ENCODE data around the gene CCDC12. TPM values are rescaled to one million over a fixed set of nuclear protein-coding genes. Genes with fewer than 3 reads are reported as not detected.

The CCDC12 gene
- total RNA-seq, 1 donor from 2014 or later = 36.3 TPM

GRCh38 chr3:46977811-46978195 lies 1.3 kb upstream of the CCDC12 start:
- DNase-seq (ENCODE audit: low spot score) = no peak
- H3K27ac Mint-ChIP-seq (ENCODE audit: unreplicated experiment) = peak overlapping the region; percentile 84
- no peaks in the 10 kb centered on the region for H3K36me3 Mint-ChIP-seq (ENCODE audit: low read depth, unreplicated experiment)
- H3K9me3 Mint-ChIP-seq (ENCODE audit: unreplicated experiment) = no peaks in the 10 kb centered on the region
- peaks cover 45% of the 10 kb centered on the region for H3K4me1 Mint-ChIP-seq (ENCODE audit: unreplicated experiment)
- peak overlapping the region; percentile 81 for H3K4me3 Mint-ChIP-seq (ENCODE audit: unreplicated experiment)
- TF ChIP-seq CTCF (IDR thresholded peaks at IDR 0.05; ENCODE audit: unreplicated experiment) = no peak
- peaks cover 21% of the 10 kb centered on the region for H3K27me3 Mint-ChIP-seq (ENCODE audit: unreplicated experiment)

- no peak for TF ChIP-seq CTCF (IDR thresholded peaks at IDR 0.05; ENCODE audit: unreplicated experiment)
- DNase-seq (ENCODE audit: low spot score) = no peak
- Mint-ChIP-seq H3K4me3 (ENCODE audit: unreplicated experiment) (peak overlapping the region; percentile 85), H3K36me3 (ENCODE audit: low read depth, unreplicated experiment) (peaks cover 10% of the 10 kb centered on the region), H3K4me1 (ENCODE audit: unreplicated experiment) (peaks cover 49% of the 10 kb centered on the region), H3K27ac (ENCODE audit: unreplicated experiment) (peak overlapping the region; percentile 22), H3K27me3 (ENCODE audit: unreplicated experiment) (peaks cover 14% of the 10 kb centered on the region), H3K9me3 (ENCODE audit: unreplicated experiment) (no peaks in the 10 kb centered on the region)
Observed at GRCh38 chr3:46974421-46975171, 1.9 kb downstream of the CCDC12 start.

- H3K36me3 Mint-ChIP-seq (ENCODE audit: low read depth, unreplicated experiment) = peaks cover 14% of the 10 kb centered on the region
- no peak overlapping the region for H3K27ac Mint-ChIP-seq (ENCODE audit: unreplicated experiment)
- no peak for TF ChIP-seq CTCF (IDR thresholded peaks at IDR 0.05; ENCODE audit: unreplicated experiment)
- H3K4me1 Mint-ChIP-seq (ENCODE audit: unreplicated experiment) = peaks cover 39% of the 10 kb centered on the region
- H3K27me3 Mint-ChIP-seq (ENCODE audit: unreplicated experiment) = peaks cover 4% of the 10 kb centered on the region
- DNase-seq (ENCODE audit: low spot score) = no peak
- no peak overlapping the region for H3K4me3 Mint-ChIP-seq (ENCODE audit: unreplicated experiment)
- no peaks in the 10 kb centered on the region for H3K9me3 Mint-ChIP-seq (ENCODE audit: unreplicated experiment)
Observed at GRCh38 chr3:46972396-46972795, 4.1 kb downstream of the CCDC12 start.

GRCh38 chr3:46971742-46972141 lies 4.8 kb downstream of the CCDC12 start:
- Mint-ChIP-seq H3K36me3 (ENCODE audit: low read depth, unreplicated experiment) (peaks cover 14% of the 10 kb centered on the region), H3K4me1 (ENCODE audit: unreplicated experiment) (peaks cover 43% of the 10 kb centered on the region), H3K4me3 (ENCODE audit: unreplicated experiment) (peak overlapping the region; percentile 7), H3K9me3 (ENCODE audit: unreplicated experiment) (no peaks in the 10 kb centered on the region), H3K27ac (ENCODE audit: unreplicated experiment) (peak overlapping the region; percentile 34), H3K27me3 (ENCODE audit: unreplicated experiment) (peaks cover 8% of the 10 kb centered on the region)
- no peak for DNase-seq (ENCODE audit: low spot score)
- no peak for TF ChIP-seq CTCF (IDR thresholded peaks at IDR 0.05; ENCODE audit: unreplicated experiment)

- peak overlapping the region; percentile 34 for H3K27ac Mint-ChIP-seq (ENCODE audit: unreplicated experiment)
- peaks cover 5% of the 10 kb centered on the region for H3K27me3 Mint-ChIP-seq (ENCODE audit: unreplicated experiment)
- no peaks in the 10 kb centered on the region for H3K9me3 Mint-ChIP-seq (ENCODE audit: unreplicated experiment)
- H3K4me3 Mint-ChIP-seq (ENCODE audit: unreplicated experiment) = no peak overlapping the region
- peaks cover 39% of the 10 kb centered on the region for H3K4me1 Mint-ChIP-seq (ENCODE audit: unreplicated experiment)
- no peak for TF ChIP-seq CTCF (IDR thresholded peaks at IDR 0.05; ENCODE audit: unreplicated experiment)
- H3K36me3 Mint-ChIP-seq (ENCODE audit: low read depth, unreplicated experiment) = peaks cover 14% of the 10 kb centered on the region
- DNase-seq (ENCODE audit: low spot score) = no peak
Observed at GRCh38 chr3:46971151-46971550, 5.4 kb downstream of the CCDC12 start.
